ENCODE data around the gene LCN6. TPM values are rescaled to one million over a fixed set of nuclear protein-coding genes. Genes with fewer than 3 reads are reported as not detected.
A peak's percentile ranks its signal among the peaks of the same experiment; 100 is the strongest.

Gene LCN6
- total and polyA plus RNA-seq, 2 of the 13 experiments (the other 11 are each of a cell fraction or from before 2014, with no cell fraction given) = not detected

DNA sequence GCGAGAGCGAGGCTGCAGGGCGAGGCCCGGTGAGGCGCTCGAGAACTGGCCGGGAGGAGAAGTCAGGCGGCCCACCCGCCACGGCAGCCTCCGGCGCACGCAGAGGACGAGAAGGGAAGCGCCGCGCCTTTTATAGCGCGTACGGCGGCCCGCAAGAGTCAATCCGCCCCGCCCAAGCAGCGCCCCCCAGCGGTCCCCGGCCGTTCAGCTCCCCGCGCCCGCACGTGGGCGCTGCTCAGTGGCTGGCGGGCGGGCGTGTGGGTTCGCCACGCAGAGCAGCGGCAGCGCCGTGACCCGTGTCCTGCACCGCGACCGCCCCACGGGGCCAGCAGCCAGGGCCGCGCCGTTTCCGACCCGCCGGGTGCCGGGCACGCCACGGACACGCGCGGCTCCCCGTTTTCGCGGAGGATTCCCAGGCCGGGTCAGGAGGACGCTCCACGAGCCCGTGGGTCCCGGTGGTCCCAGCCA lies 20.2 kb downstream of the LCN6 start (continued):
- TF ChIP-seq ZNF333 (CRISPR knock-in tag; IDR thresholded peaks at IDR 0.05; ENCODE audit: borderline replicate concordance) (no peak; the same call in none of the 2 replicates), ESRRA (CRISPR knock-in tag; IDR thresholded peaks at IDR 0.05; ENCODE audit: low read depth) (peak; percentile 80), ZBTB49 (CRISPR knock-in tag; IDR thresholded peaks at IDR 0.05; ENCODE audit: borderline replicate concordance) (no peak), SPEN (CRISPR knock-in tag; IDR thresholded peaks at IDR 0.05; ENCODE audit: low read depth) (peak; percentile 99), BORCS8-MEF2B (CRISPR knock-in tag; IDR thresholded peaks at IDR 0.05) (peak; percentile 74; the same call in 1 of the 2 replicates), ZNF101 (CRISPR knock-in tag; IDR thresholded peaks at IDR 0.05; ENCODE audit: borderline replicate concordance, low read depth) (no peak), CC2D1A (CRISPR knock-in tag; IDR thresholded peaks at IDR 0.05) (no peak), SMAD9 (CRISPR knock-in tag; IDR thresholded peaks at IDR 0.05) (no peak), ZNF792 (CRISPR knock-in tag; IDR thresholded peaks at IDR 0.05) (peak; percentile 86; the same call in 1 of the 2 replicates), WIZ (CRISPR knock-in tag; IDR thresholded peaks at IDR 0.05) (no peak), FOSL2 (CRISPR knock-in tag; IDR thresholded peaks at IDR 0.05) (peak; percentile 43; the same call in 1 of the 2 replicates), ZNF75D (CRISPR knock-in tag; IDR thresholded peaks at IDR 0.05; ENCODE audit: borderline replicate concordance) (no peak), EP300 (IDR thresholded peaks at IDR 0.05; ENCODE audit: low read depth in 2 of 2, low read length in 2 of 2) (0 out of 4 replicates have a peak, but pooled peaks of 1 of the 2 experiments have one; percentile 24), EP300 (CRISPR knock-in tag; IDR thresholded peaks at IDR 0.05; ENCODE audit: borderline replicate concordance) (no peak), ARHGAP35 (CRISPR knock-in tag; IDR thresholded peaks at IDR 0.05; ENCODE audit: borderline replicate concordance) (peak; percentile 55; the same call in 1 of the 2 replicates), HNRNPL (IDR thresholded peaks at IDR 0.05; ENCODE audit: low read depth, low read length) (no peak), XRCC5 (optimal IDR thresholded peaks at IDR 0.05; ENCODE audit: low read length) (peak; percentile 88), U2AF2 (IDR thresholded peaks at IDR 0.05; ENCODE audit: low read depth, low read length) (no peak), PHF8 (CRISPR knock-in tag; IDR thresholded peaks at IDR 0.05) (peak; percentile 72), HOXA9 (CRISPR knock-in tag; IDR thresholded peaks at IDR 0.05; ENCODE audit: borderline replicate concordance) (peak; percentile 34; the same call in 1 of the 2 replicates), THYN1 (CRISPR knock-in tag; IDR thresholded peaks at IDR 0.05; ENCODE audit: borderline replicate concordance, low read depth) (no peak), ETS1 (CRISPR knock-in tag; IDR thresholded peaks at IDR 0.05) (no peak), KDM4B (CRISPR knock-in tag; IDR thresholded peaks at IDR 0.05) (peak; percentile 83), AHR (CRISPR knock-in tag; IDR thresholded peaks at IDR 0.05) (peak; percentile 72; the same call in 1 of the 2 replicates), ZNF652 (CRISPR knock-in tag; IDR thresholded peaks at IDR 0.05; ENCODE audit: borderline replicate concordance, low read depth) (0 out of 2 replicates have a peak, but pooled peaks have one; percentile 31), ZNF816 (CRISPR knock-in tag; IDR thresholded peaks at IDR 0.05; ENCODE audit: borderline replicate concordance) (no peak), MXD1 (CRISPR knock-in tag; IDR thresholded peaks at IDR 0.05) (peak; percentile 91), ZNF224 (CRISPR knock-in tag; IDR thresholded peaks at IDR 0.05) (no peak), ZNF607 (CRISPR knock-in tag; IDR thresholded peaks at IDR 0.05; ENCODE audit: borderline replicate concordance) (peak; percentile 90)
